HG02884 (cell line): ENCODE measurements around the gene PPP4R4.
"Not testable (repeated sequence)": the region's sequence is repeated elsewhere in the genome, so short reads cannot be mapped to it uniquely, and the experiment has no call there.

ENCODE experiments used
- ATAC-seq: cut with Tn5 transposase; IDR thresholded peaks from one replicate; pipeline ENCODE4 v1.9.1; 2021; ENCODE audit warnings: mild to moderate bottlenecking, moderate library complexity; ENCODE audit not compliant: unreplicated experiment

Gene PPP4R4

DNA sequence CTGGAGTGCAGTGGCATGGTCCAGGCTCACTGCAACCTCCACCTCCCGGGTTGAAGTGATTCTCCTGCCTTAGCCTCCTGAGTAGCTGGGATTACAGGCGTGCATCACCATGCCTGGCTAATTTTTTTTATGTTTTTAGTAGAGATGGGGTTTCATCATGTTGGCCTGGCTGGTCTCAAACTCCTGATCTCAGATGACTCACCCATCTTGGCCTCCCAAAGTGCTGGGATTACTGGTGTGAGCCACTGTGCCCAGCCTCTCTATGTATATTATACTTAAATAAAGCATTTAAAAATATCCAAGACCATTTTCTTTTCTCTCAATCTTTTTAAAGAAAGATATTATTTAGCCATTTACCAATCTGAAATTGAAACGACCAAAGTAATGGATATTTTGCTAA, 90.1 kb downstream of the PPP4R4 start:
- not testable (repeated sequence) for ATAC-seq

DNA sequence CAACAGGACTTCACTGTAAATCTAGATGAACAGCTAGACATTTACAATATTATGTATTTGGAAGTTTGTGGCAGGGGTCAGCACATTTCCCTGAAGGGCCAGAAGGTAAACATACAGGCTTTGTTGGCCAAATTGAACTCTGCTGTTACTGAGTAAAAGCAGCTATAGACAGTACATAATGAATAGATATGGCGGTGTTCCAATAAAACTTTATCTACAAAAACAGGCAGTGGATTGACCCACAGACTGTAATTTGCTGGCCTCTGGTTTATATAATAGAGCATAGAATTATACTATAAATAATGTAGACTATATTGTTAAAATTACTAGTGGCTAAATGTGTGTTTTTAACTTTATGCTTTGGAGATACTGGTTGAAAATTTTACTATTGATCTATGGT, 93.2 kb downstream of the PPP4R4 start:
- ATAC-seq, result no peak

DNA sequence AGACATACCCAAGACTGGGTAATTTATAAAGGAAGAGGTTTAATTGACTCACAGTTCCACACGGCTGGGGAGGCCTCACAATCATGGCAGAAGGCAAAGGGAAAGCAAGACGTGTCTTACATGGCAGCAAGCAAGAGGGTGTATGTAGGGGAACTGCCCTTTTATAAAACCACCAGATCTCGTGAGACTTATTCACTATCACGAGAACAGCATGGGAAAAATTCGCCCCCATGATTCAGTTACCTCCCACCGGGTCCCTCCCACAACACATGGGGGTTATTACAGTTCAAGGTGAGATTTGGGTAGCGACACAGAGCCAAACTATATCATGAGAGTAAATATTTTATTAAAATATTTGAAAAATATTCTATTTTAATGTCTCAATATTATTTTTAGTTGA, 94.5 kb downstream of the PPP4R4 start:
- ATAC-seq, result not testable (repeated sequence)

DNA sequence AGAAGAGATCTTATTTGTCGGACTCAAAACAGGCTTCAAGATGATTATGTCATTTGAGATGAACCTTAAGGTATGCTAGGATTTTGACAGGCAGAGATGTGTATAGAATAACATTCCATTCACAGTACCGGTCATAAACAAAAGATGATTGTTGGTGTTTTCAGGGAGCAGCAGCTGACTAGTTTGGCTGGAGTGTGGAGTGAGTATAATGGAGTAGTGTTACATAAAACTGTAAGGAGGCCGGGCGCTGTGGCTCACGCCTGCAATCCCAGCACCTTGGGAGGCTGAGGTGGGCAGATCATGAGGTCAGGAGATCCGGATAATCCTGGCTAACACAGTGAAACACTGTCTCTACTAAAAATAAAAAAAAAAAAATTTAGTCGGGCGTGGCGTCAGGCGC, 95.0 kb downstream of the PPP4R4 start:
- ATAC-seq, result no peak

DNA sequence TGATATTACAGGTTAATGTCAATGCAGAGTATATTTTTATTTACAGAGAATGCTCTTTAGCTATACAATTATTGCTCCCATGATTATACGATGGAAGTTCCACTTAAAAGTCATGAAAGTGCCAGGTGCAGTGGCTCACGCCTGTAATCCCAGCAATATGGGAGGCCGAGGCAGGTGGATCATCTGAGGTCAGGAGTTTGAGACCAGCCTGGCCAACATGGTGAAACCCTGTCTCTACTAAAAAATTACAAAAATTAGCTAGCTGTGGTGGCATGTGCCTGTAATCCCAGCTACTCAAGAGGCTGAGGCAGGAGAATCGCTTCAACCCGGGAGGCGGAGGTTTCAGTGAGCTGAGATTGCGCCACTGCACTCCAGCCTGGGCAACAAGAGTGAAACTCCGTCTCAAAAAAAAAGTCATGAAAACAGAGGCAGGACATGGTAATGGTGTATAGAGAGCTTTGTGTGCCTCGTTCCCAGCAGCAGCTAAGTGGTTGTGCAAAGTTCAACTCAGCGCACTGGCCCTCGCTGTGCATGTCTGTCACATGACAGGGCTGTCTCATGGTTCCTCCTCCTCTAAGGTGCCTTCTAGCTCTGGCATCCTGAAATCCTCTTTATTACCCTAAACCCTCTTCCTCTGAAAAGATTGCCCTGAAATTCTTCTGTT, 102.9 kb downstream of the PPP4R4 start:
- not testable (repeated sequence) for ATAC-seq

DNA sequence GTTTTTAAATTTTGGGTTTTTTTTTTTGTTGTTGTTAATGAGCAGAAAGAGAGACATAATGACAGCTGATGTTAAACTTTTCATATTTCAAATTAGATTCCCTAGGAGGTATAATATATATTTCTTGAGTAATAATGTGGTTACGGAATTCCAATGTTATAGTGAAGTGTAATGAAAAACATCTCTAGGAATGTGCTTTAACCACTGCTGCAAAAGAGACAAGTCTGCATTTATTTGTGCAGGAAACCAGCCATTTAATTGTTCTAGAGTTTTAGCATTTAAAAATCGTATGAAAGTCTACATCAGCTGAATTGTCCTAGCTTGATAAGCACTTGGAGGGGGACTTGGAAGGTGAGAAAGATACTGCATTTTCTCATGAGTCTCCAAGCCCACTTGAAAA, 104.6 kb downstream of the PPP4R4 start:
- no peak for ATAC-seq

DNA sequence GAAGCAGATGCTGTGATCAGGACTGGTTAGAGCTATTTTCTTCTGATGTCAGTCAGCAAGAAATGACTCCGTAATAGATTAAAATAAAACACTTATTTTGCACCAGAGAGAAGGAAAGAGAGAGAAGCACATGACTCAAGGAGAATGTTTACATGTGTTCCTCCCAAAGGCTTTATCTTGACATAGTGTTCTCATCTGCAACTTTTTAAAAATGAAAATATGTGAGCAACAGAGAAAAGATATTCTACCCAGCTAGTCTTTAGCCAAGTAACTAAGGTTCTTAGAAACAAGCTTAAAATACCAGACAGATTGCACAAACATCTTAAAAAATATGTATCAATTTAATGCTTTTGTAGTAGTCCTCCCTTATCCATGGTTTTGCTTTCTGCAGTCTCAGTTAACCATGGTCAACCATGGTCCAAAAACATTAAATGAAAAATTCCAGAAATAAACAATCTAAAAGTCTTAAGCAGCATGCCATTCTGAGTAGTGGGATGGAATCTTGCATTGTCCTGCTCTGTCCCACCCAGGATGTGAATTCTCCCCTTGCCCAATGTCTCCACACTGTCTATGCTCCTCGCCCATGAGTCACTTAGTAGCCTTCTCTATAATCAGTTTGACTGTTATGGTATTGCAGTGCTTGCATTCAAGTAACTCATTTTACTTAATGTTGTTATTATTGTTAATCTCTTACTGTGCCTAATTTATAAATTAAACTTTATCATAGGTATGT, 109.0 kb downstream of the PPP4R4 start:
- no peak for ATAC-seq

DNA sequence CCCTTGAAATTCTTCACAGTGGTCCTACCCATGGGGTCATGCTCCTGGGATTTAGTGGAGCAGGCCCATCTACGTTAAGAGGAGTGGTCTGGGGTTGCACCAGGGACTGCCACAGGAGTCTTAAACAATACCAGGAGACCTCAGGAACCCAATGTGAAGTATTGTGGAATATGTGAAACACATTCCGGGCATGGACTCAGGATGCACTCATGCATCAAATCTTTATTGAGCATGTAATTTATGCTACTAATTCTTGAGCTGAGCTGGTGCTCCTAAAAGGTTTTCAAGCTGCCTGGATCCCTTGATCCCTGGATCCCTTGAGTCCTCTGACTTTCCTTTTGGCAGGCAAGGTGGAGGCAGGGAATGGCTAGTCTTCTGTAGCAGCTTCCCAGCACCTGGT, 110.1 kb downstream of the PPP4R4 start:
- ATAC-seq, result no peak

DNA sequence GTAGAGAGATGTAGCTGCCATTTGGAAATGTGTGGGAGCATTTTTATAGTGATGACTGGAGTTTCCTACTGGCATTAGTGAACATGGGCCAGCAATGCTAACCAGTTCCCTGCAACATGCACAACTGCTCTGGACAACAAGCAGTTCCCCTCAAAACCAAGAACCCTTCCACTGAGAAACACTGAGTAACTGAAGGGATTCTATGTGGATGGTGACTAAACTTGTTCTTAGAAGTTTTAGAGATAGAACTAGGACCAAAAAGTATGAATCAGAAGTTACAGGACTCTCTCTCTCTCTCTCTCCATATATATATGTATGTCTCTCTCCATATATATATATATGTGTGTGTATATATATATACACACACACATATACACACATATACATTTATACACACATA, 111.0 kb downstream of the PPP4R4 start:
- ATAC-seq, result no peak

DNA sequence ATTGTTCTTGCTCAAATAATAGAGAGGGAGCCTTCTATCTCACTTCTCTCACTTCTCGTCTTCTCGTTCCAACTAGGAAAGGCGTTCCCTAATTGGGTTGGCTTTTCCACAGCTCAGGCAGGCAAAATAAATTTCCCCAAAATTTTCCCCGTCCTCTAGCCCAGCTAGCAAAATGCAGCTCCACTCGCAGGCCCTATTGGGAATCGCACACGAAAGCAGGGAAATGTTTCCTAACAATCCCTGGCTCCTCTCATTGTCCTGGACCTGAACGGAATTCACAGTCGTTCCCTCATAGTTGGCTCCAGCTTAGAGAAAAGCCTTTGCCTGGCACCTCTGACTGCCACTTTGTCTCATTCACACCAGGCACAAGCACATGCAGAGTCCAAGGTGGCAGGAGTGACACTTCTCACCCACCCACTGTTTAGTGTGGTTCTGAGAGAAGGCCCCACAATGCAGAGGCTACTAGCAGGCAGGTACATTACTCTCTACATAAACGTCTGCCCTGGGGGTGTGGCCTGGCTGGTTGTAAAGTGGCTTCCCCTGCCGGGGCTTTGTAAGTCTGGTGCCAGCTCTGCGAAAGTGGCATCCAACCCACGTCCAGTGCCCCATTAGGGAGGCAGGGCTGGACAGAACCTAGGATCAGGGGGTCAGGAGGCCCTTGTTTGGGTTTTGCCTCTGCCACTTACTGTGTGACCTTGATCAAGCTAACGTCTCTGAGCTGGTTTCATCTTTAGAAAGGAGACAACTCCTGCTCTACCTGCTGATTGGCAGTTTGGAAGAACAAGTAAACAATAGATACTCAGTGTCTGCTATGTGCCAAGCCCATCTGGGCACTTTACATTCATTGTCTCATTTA, 114.7 kb downstream of the PPP4R4 start:
- ATAC-seq, result no peak

DNA sequence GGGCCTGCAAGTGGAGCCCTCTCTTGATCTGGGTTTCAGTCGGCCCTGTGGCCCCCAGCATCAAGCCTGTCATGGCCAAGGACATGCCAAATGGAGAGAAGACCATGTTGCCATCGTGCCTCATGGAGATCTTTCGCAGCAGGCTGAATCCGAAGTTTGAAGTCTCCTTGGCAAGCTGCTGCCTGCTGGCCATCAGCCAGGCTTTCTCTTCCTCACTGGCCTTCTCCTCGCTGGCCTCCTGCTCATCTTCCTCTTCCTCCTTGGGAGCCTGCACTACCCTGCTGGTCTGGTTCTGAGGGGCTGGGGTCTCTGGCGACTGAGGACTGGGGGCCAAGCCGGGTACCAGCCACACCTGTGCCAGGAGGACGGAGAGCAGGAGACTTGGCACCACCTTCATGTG, 116.1 kb downstream of the PPP4R4 start:
- no peak for ATAC-seq

DNA sequence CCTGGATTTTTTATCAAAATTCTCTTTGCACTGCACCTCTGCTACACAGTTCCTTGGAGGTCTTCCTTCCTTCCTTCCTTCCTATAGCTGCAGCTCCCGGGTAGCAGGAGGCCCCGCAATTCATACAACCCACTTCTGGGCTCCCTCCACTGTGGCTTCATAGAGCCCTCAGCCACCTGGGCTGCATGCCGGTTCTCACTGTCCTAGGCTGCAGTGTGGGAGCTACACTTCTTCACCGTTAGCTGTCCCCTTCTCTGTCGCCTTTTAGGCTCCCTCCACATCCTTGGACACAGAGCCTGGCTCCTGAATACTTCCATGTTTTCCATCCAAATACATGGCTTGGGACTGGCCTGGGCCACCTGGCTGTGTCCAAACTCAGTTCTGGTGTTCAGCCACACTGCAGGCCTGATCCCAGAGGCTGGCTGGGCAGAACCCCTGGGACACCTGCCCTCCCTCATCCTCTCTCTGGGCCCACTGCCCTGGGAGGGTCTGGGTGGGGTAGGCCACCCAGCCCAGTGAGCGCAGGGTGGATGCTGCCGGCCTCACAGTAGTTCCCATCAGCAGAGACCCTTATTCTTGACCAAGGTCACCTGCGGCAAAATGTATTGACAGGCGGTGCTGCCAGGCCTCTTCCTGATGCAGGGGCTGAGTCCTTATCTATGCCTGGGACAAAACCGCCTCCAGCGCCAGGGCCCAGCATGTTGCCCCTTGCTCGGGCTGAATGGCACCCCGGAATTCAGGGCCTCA, 117.2 kb downstream of the PPP4R4 start:
- ATAC-seq, result no peak

DNA sequence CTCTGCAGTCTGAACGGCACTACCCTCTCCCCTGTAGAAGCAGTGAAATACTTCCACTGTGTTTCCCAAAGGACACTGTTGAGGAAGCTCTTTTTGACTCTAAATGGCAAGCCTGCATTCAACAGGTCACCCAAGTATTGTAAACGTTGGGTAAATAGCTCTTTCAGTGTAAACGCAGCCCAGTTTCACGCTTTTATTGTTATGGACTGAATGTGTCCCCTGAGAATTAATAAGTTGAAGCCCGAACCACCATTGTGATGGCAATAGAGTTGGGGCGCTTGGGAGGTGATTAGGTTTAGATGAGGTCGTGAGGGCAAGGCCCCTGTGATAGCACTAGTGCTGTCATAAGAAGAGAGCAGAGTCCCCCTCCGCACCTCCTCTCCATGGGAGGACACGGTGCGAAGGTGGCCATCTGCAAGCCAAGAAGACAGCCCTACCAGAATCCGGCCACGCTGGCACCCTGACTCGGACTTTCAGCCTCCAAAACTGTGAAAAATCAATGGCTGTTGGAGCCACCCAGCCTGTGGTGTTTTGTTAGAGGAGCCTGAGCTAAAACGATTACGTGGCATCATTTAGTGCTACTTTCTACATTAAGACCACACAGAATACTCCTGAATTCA, 117.9 kb downstream of the PPP4R4 start:
- ATAC-seq, result no peak

DNA sequence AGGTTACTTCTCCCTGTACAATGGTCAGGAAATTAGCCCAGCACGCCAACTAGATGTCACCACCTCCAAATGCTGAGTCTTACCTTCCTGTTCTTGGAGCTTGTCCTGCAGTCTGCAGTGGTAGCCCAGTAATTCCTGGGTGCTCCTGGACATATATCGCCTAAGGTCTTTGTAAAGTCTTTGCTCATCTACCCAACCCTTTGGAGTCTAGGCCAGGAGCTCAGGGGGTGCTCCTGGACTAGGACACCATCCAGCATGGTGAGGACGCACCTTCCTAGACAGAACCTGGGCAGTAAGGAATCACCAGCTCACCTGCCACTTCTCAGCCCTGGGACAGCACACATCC, 118.4 kb downstream of the PPP4R4 start:
- no peak for ATAC-seq

DNA sequence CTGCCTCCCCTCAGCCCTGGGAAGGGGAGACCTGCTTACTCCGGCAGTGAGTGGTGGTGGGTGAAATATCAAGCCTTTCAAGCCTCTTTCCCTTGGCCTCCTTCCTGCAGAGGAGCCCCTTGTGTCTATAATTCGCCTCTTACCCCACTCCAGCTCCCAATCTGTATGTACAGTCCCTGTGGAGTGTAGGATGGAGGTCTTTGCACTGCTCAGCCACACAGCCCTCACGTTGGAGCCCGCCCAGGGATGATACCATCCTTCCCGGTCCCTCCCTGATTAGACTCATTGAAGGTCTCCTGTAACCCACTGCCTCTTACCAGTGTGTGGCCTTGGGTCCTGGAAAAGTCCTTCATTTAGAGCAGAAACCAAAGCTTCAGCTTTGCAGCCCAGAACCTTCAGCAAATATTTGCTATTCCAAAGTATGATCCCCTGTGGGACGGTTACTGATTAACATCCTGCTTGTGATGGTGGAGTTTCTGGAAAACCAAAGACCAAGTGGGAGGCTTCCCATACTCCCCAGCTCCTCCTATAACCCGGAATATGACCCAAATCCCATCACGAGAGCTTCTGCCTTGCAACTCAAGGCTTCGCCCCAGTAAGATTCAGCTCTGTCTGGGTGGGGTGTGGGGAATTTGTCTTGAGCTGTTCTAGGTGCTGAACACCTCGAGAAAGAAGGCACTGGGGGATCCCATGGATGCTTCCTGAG, 118.9 kb downstream of the PPP4R4 start, which contains the start of gene SERPINA10:
Gene SERPINA10, minus strand, starts transcription at position 397 of the 706 bp plus-strand sequence. CDS start 2,675 bp downstream, outside the sequence.
- ATAC-seq, result no peak

DNA sequence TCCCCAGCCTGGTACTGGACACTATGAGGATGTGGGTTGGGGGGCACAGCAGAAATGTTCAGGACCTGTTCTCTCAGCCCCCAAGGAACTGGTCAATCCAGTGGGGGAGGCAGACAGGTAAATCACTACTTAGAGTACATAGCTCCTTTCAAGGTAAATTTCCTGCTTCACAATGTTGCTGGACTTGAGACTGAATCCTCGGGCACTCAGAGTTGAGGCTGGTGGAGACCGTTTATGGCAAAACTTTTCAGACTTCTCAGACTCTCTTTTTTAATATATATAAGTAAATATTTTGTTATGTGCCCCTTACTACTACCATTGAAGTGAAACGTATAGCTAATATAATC, 119.4 kb downstream of the PPP4R4 start:
- no peak for ATAC-seq

DNA sequence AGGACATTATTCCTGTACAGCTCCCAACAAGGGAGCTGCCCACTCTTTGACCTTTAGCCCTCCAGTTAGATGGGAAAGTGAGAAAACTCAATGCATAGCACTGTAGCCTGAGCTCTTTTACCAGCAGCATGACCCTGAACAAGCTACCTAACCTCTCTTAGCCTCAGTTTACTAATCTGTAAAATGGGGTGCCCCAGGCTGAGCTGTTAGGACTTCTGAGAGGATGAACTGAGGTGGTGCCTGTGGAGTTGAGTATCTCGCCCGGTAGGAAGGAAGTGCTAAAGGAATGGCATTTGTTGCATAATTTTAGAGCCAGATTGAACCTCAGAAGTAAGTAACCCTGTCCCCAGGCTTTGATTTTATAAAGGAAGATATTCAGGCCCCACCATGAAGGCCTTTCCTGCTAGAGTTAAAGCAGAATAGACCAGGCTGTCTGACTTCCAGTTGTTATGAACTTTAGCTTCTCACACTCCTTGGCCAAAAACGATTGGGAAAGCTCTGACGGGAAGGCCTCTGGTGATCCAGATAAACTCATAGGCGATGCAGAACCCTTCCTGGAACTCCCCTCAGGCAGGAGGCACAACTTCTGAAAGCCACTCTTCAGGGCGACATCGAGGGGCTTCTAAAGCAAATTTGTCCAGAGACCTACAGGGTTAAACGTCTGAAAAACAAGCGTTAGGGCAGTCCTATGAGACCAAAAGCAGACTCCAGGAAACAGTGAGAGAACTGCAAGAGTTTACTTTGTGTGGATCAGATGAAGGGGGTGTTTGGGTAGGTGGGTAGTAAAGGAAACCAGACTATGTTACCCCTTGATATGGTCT, 121.4 kb downstream of the PPP4R4 start:
- no peak for ATAC-seq

DNA sequence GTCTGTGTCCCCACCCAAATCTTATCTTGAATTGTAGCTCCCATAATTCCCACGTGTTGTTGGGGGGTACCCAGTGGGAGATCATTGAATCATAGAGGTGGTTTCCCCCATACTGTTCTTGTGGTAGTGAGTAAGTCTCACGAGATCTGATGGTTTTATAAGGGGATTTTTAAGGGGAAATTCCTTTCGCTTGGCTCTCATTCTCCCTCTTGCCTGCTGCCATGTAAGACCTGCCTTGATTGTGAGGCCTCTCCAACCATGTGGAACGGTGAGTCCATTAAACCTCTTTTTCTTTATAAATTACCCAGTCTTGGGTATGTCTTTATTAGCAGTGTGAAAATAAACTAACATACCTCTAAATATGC, 122.0 kb downstream of the PPP4R4 start:
- ATAC-seq, result not testable (repeated sequence)

DNA sequence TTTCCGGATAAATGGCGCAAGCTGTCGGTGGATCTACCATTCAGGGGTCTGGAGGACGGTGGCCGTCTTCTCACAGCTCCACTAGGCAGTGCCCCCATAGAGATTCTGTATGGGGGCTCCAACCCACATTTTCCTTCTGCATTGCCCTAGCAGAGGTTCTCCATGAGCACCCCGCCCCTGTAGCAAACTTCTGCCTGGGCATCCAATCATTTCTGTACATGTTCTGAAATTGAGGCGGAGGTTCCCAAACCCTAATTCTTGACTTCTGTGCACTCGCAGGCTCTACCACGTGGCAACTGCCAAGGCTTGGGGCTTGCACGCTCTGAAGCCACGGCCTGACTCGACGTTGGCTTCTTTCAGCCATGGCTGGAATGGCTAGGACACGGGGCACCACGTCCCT, 124.0 kb downstream of the PPP4R4 start:
- ATAC-seq, result no peak
